NCI-H1417 (cell line): ENCODE results near the gene MET.
A peak's percentile ranks its signal among the peaks of the same experiment; 100 is the strongest.
"Not testable (repeated sequence)": the region's sequence is repeated elsewhere in the genome, so short reads cannot be mapped to it uniquely, and the experiment has no call there.

Experiments
- DNase-seq, 3 experiments: peaks; one replicate each; lab custom pipeline; 2025; lab: John Stamatoyannopoulos, UW

Gene MET

GRCh38 chr7:116698396-116698795 lies 26.4 kb downstream of the MET start:
- peak in 1 of 3 experiments; percentile 63 for DNase-seq

- peak; percentile 88 to 97 (median 97) for DNase-seq
Measured at GRCh38 chr7:116698930-116699721, 27.1 kb downstream of the MET start.

- DNase-seq = no peak
Measured at GRCh38 chr7:116699722-116700120, 27.7 kb downstream of the MET start.

- no peak for DNase-seq
Measured at GRCh38 chr7:116702046-116702785, 30.2 kb downstream of the MET start.

- no peak for DNase-seq
Measured at GRCh38 chr7:116704650-116705228, 32.7 kb downstream of the MET start.

GRCh38 chr7:116705419-116705818 lies 33.4 kb downstream of the MET start:
- DNase-seq = no peak

GRCh38 chr7:116706668-116707126 lies 34.7 kb downstream of the MET start:
- peak in 2 of 3 experiments; percentile 32 to 53 for DNase-seq

GRCh38 chr7:116707289-116707688 lies 35.3 kb downstream of the MET start:
- DNase-seq = no peak

GRCh38 chr7:116708248-116708647 lies 36.3 kb downstream of the MET start:
- DNase-seq = no peak

- DNase-seq = peak in 2 of 3 experiments; percentile 54 to 86
Measured at GRCh38 chr7:116708861-116709260, 36.9 kb downstream of the MET start.

- peak in 1 of 3 experiments; percentile 60 for DNase-seq
Measured at GRCh38 chr7:116709336-116709735, 37.3 kb downstream of the MET start.

GRCh38 chr7:116710764-116711452 lies 38.9 kb downstream of the MET start:
- DNase-seq = peak; percentile 45 to 98 (median 76)

GRCh38 chr7:116711790-116712189 lies 39.8 kb downstream of the MET start:
- peak in 2 of 3 experiments; percentile 27 to 74 for DNase-seq

GRCh38 chr7:116713500-116713899 lies 41.5 kb downstream of the MET start:
- no peak for DNase-seq

GRCh38 chr7:116713918-116714317 lies 41.9 kb downstream of the MET start:
- no peak for DNase-seq

GRCh38 chr7:116715077-116715476 lies 43.1 kb downstream of the MET start:
- no peak for DNase-seq

- no peak for DNase-seq
Measured at GRCh38 chr7:116717137-116717536, 45.1 kb downstream of the MET start.

- not testable (repeated sequence) for DNase-seq
Measured at GRCh38 chr7:116723959-116724529, 52.0 kb downstream of the MET start.

GRCh38 chr7:116724560-116725231 lies 52.7 kb downstream of the MET start:
- no peak for DNase-seq

GRCh38 chr7:116726149-116726548 lies 54.2 kb downstream of the MET start:
- peak in 1 of 3 experiments; percentile 36 for DNase-seq
